ENCODE results near the gene HK1.
A peak's percentile ranks its signal among the peaks of the same experiment; 100 is the strongest.

HK1 gene

GRCh38 chr10:69353977-69354635 lies 75.8 kb downstream of the HK1 start:
- H3K36me3 ChIP-seq (ENCODE audit: control insufficient read depth in 2 of 2, insufficient read depth in 2 of 2, low read length in 2 of 2), result no peaks in the 10 kb centered on the region
- no peak overlapping the region for H3K9ac ChIP-seq (ENCODE audit: low read depth in 1 of 2, low read length in 2 of 2)
- H3K9me3 ChIP-seq (ENCODE audit: control insufficient read depth in 2 of 2, low read length in 2 of 2), result no peaks in the 10 kb centered on the region
- H3K4me3 ChIP-seq (ENCODE audit: low read length in 2 of 2), result no peak overlapping the region
- H3K27ac ChIP-seq (ENCODE audit: low read depth in 2 of 2, low read length in 2 of 2), result no peak overlapping the region
- no peaks in the 10 kb centered on the region for H3K27me3 ChIP-seq (ENCODE audit: control insufficient read depth in 2 of 2, insufficient read depth in 2 of 2, low read length in 2 of 2)
- peaks cover 5 to 10% of the 10 kb centered on the region in 2 donors for H3K4me1 ChIP-seq (ENCODE audit: control insufficient read depth in 2 of 2, insufficient read depth in 2 of 2, low read length in 2 of 2)

GRCh38 chr10:69356187-69356586 lies 77.9 kb downstream of the HK1 start:
- Histone ChIP-seq H3K4me3 (ENCODE audit: low read length in 2 of 2) (no peak overlapping the region), H3K9me3 (ENCODE audit: control insufficient read depth in 2 of 2, low read length in 2 of 2) (no peaks in the 10 kb centered on the region), H3K27me3 (ENCODE audit: control insufficient read depth in 2 of 2, insufficient read depth in 2 of 2, low read length in 2 of 2) (no peaks in the 10 kb centered on the region), H3K4me1 (ENCODE audit: control insufficient read depth in 2 of 2, insufficient read depth in 2 of 2, low read length in 2 of 2) (peaks cover 14 to 15% of the 10 kb centered on the region in 2 donors), H3K9ac (ENCODE audit: low read depth in 1 of 2, low read length in 2 of 2) (no peak overlapping the region), H3K27ac (ENCODE audit: low read depth in 2 of 2, low read length in 2 of 2) (no peak overlapping the region), H3K36me3 (ENCODE audit: control insufficient read depth in 2 of 2, insufficient read depth in 2 of 2, low read length in 2 of 2) (peaks cover under 1 to 5% of the 10 kb centered on the region in 2 donors)

GRCh38 chr10:69358148-69358795 lies 80.0 kb downstream of the HK1 start:
- Histone ChIP-seq H3K27ac (ENCODE audit: low read depth in 2 of 2, low read length in 2 of 2) (no peak overlapping the region), H3K9me3 (ENCODE audit: control insufficient read depth in 2 of 2, low read length in 2 of 2) (no peaks in the 10 kb centered on the region), H3K4me3 (ENCODE audit: low read length in 2 of 2) (no peak overlapping the region), H3K9ac (ENCODE audit: low read depth in 1 of 2, low read length in 2 of 2) (no peak overlapping the region), H3K36me3 (ENCODE audit: control insufficient read depth in 2 of 2, insufficient read depth in 2 of 2, low read length in 2 of 2) (peaks cover 3 to 8% of the 10 kb centered on the region in 2 donors), H3K4me1 (ENCODE audit: control insufficient read depth in 2 of 2, insufficient read depth in 2 of 2, low read length in 2 of 2) (peaks cover 24 to 33% of the 10 kb centered on the region in 2 donors), H3K27me3 (ENCODE audit: control insufficient read depth in 2 of 2, insufficient read depth in 2 of 2, low read length in 2 of 2) (no peaks in the 10 kb centered on the region)

- H3K27ac ChIP-seq (ENCODE audit: low read depth in 2 of 2, low read length in 2 of 2), result no peak overlapping the region
- H3K4me1 ChIP-seq (ENCODE audit: control insufficient read depth in 2 of 2, insufficient read depth in 2 of 2, low read length in 2 of 2), result peaks cover 24 to 33% of the 10 kb centered on the region in 2 donors
- no peaks in the 10 kb centered on the region for H3K9me3 ChIP-seq (ENCODE audit: control insufficient read depth in 2 of 2, low read length in 2 of 2)
- H3K36me3 ChIP-seq (ENCODE audit: control insufficient read depth in 2 of 2, insufficient read depth in 2 of 2, low read length in 2 of 2), result peaks cover 3 to 8% of the 10 kb centered on the region in 2 donors
- H3K4me3 ChIP-seq (ENCODE audit: low read length in 2 of 2), result no peak overlapping the region
- H3K27me3 ChIP-seq (ENCODE audit: control insufficient read depth in 2 of 2, insufficient read depth in 2 of 2, low read length in 2 of 2), result no peaks in the 10 kb centered on the region
- H3K9ac ChIP-seq (ENCODE audit: low read depth in 1 of 2, low read length in 2 of 2), result no peak overlapping the region
These were observed 80.9 kb downstream of the HK1 start for GRCh38 chr10:69359148-69359547.

GRCh38 chr10:69359594-69359993 lies 81.3 kb downstream of the HK1 start:
- Histone ChIP-seq H3K36me3 (ENCODE audit: control insufficient read depth in 2 of 2, insufficient read depth in 2 of 2, low read length in 2 of 2) (peaks cover 6 to 8% of the 10 kb centered on the region in 2 donors), H3K9ac (ENCODE audit: low read depth in 1 of 2, low read length in 2 of 2) (no peak overlapping the region), H3K27ac (ENCODE audit: low read depth in 2 of 2, low read length in 2 of 2) (peak overlapping the region in 1 of 2 donors; percentile 82), H3K4me1 (ENCODE audit: control insufficient read depth in 2 of 2, insufficient read depth in 2 of 2, low read length in 2 of 2) (peaks cover 24 to 33% of the 10 kb centered on the region in 2 donors), H3K27me3 (ENCODE audit: control insufficient read depth in 2 of 2, insufficient read depth in 2 of 2, low read length in 2 of 2) (no peaks in the 10 kb centered on the region), H3K9me3 (ENCODE audit: control insufficient read depth in 2 of 2, low read length in 2 of 2) (no peaks in the 10 kb centered on the region), H3K4me3 (ENCODE audit: low read length in 2 of 2) (no peak overlapping the region)

- H3K4me3 ChIP-seq (ENCODE audit: low read length in 2 of 2), result peak overlapping the region in 1 of 2 donors; percentile 6
- H3K9ac ChIP-seq (ENCODE audit: low read depth in 1 of 2, low read length in 2 of 2), result peak overlapping the region in 1 of 2 donors; percentile 57
- H3K27ac ChIP-seq (ENCODE audit: low read depth in 2 of 2, low read length in 2 of 2), result peak overlapping the region; percentile 82 to 88
- peaks cover 15 to 17% of the 10 kb centered on the region in 2 donors for H3K36me3 ChIP-seq (ENCODE audit: control insufficient read depth in 2 of 2, insufficient read depth in 2 of 2, low read length in 2 of 2)
- no peaks in the 10 kb centered on the region for H3K27me3 ChIP-seq (ENCODE audit: control insufficient read depth in 2 of 2, insufficient read depth in 2 of 2, low read length in 2 of 2)
- H3K4me1 ChIP-seq (ENCODE audit: control insufficient read depth in 2 of 2, insufficient read depth in 2 of 2, low read length in 2 of 2), result peaks cover 24 to 33% of the 10 kb centered on the region in 2 donors
- H3K9me3 ChIP-seq (ENCODE audit: control insufficient read depth in 2 of 2, low read length in 2 of 2), result no peaks in the 10 kb centered on the region
These were observed 82.4 kb downstream of the HK1 start for GRCh38 chr10:69360485-69361302.

- Histone ChIP-seq H3K36me3 (ENCODE audit: control insufficient read depth in 2 of 2, insufficient read depth in 2 of 2, low read length in 2 of 2) (peaks cover 18 to 23% of the 10 kb centered on the region in 2 donors), H3K27ac (ENCODE audit: low read depth in 2 of 2, low read length in 2 of 2) (peak overlapping the region; percentile 82 to 85), H3K27me3 (ENCODE audit: control insufficient read depth in 2 of 2, insufficient read depth in 2 of 2, low read length in 2 of 2) (no peaks in the 10 kb centered on the region), H3K4me1 (ENCODE audit: control insufficient read depth in 2 of 2, insufficient read depth in 2 of 2, low read length in 2 of 2) (peaks cover 24 to 33% of the 10 kb centered on the region in 2 donors), H3K9me3 (ENCODE audit: control insufficient read depth in 2 of 2, low read length in 2 of 2) (no peaks in the 10 kb centered on the region), H3K9ac (ENCODE audit: low read depth in 1 of 2, low read length in 2 of 2) (peak overlapping the region in 1 of 2 donors; percentile 23), H3K4me3 (ENCODE audit: low read length in 2 of 2) (peak overlapping the region in 1 of 2 donors; percentile 6)
These were observed 83.0 kb downstream of the HK1 start for GRCh38 chr10:69361303-69361614.

- Histone ChIP-seq H3K4me1 (ENCODE audit: control insufficient read depth in 2 of 2, insufficient read depth in 2 of 2, low read length in 2 of 2) (peaks cover 24 to 33% of the 10 kb centered on the region in 2 donors), H3K27me3 (ENCODE audit: control insufficient read depth in 2 of 2, insufficient read depth in 2 of 2, low read length in 2 of 2) (no peaks in the 10 kb centered on the region), H3K27ac (ENCODE audit: low read depth in 2 of 2, low read length in 2 of 2) (peak overlapping the region; percentile 63 to 71), H3K9me3 (ENCODE audit: control insufficient read depth in 2 of 2, low read length in 2 of 2) (no peaks in the 10 kb centered on the region), H3K4me3 (ENCODE audit: low read length in 2 of 2) (no peak overlapping the region), H3K36me3 (ENCODE audit: control insufficient read depth in 2 of 2, insufficient read depth in 2 of 2, low read length in 2 of 2) (peaks cover 28 to 35% of the 10 kb centered on the region in 2 donors), H3K9ac (ENCODE audit: low read depth in 1 of 2, low read length in 2 of 2) (no peak overlapping the region)
These were observed 84.2 kb downstream of the HK1 start for GRCh38 chr10:69362471-69362954.

GRCh38 chr10:69363666-69364065 lies 85.4 kb downstream of the HK1 start:
- H3K4me1 ChIP-seq (ENCODE audit: control insufficient read depth in 2 of 2, insufficient read depth in 2 of 2, low read length in 2 of 2), result peaks cover 24 to 33% of the 10 kb centered on the region in 2 donors

More at GRCh38 chr10:69363666-69364065, 85.4 kb downstream of the HK1 start:
- Histone ChIP-seq H3K9me3 (ENCODE audit: control insufficient read depth in 2 of 2, low read length in 2 of 2) (no peaks in the 10 kb centered on the region), H3K27ac (ENCODE audit: low read depth in 2 of 2, low read length in 2 of 2) (no peak overlapping the region), H3K27me3 (ENCODE audit: control insufficient read depth in 2 of 2, insufficient read depth in 2 of 2, low read length in 2 of 2) (no peaks in the 10 kb centered on the region), H3K9ac (ENCODE audit: low read depth in 1 of 2, low read length in 2 of 2) (no peak overlapping the region), H3K4me3 (ENCODE audit: low read length in 2 of 2) (no peak overlapping the region), H3K36me3 (ENCODE audit: control insufficient read depth in 2 of 2, insufficient read depth in 2 of 2, low read length in 2 of 2) (peaks cover 35 to 38% of the 10 kb centered on the region in 2 donors)
